WERI-Rb-1 (cell line): ENCODE data around the gene THUMPD1.

Experiments
- DNase-seq: peaks from one replicate; pipeline ENCODE4 v3.0.0-alpha.2; 2020
- H3K27ac ChIP-seq: fragments of 250-450 bp; sonication (Bioruptor Pico); 2 replicates; pipeline ENCODE4 v1.5.1; 2020; ENCODE audit warnings: mild to moderate bottlenecking, moderate library complexity
- H3K27me3 ChIP-seq: fragments of 250-450 bp; sonication (Bioruptor Pico); 2 replicates; pipeline ENCODE4 v1.5.1; 2021; ENCODE audit warnings: mild to moderate bottlenecking, low read depth, moderate library complexity; ENCODE audit not compliant: insufficient read depth, severe bottlenecking
- H3K36me3 ChIP-seq: fragments of 250-450 bp; sonication (Bioruptor Pico); 2 replicates; pipeline ENCODE4 v1.5.1; 2020; ENCODE audit warnings: mild to moderate bottlenecking, moderate library complexity
- H3K4me3 ChIP-seq: 2 replicates; pipeline ENCODE4 v1.5.1; 2011; ENCODE audit warnings: low read depth, mild to moderate bottlenecking, control low read depth, low read length
- H3K9me3 ChIP-seq: fragments of 250-450 bp; sonication (Bioruptor Pico); 2 replicates; pipeline ENCODE4 v1.5.1; 2021; ENCODE audit warnings: mild to moderate bottlenecking, moderate library complexity; ENCODE audit not compliant: severe bottlenecking
- CTCF ChIP-seq: IDR thresholded peaks from 2 replicates; pipeline ENCODE4 v1.5.1; 2011; ENCODE audit warnings: low read depth, mild to moderate bottlenecking, control low read depth, inconsistent platforms, low read length

Gene THUMPD1

GRCh38 chr16:20774703-20775362, 33.2 kb upstream of the THUMPD1 start:
- DNase-seq: peak; percentile 82
- H3K27me3 ChIP-seq: no peaks in the 10 kb centered on the region
- H3K4me3 ChIP-seq: no peak overlapping the region
- no peak overlapping the region for H3K27ac ChIP-seq
- H3K9me3 ChIP-seq: no peaks in the 10 kb centered on the region
- H3K36me3 ChIP-seq: no peaks in the 10 kb centered on the region
- TF ChIP-seq CTCF: peak; percentile 98

DNA sequence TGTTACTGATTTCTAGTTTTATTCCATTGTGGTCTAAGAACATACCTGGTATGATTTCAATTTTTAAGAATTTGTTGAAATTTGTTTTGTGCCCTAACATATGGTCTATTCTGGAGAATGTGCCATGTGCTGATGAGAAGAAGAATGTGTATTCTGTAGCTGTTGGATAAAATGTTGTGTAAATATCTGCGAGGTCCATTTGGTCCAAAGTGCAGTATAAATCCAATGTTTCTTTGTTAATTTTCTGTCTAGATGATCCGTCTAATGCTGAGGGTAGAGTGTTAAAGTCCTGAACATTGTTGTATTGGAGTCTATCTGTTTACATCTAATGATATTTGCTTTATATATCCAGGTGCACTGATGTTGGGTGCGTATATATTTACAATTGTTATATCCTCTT, 32.1 kb upstream of the THUMPD1 start:
- Histone ChIP-seq H3K27me3 (no peaks in the 10 kb centered on the region), H3K36me3 (no peaks in the 10 kb centered on the region), H3K4me3 (no peak overlapping the region), H3K27ac (no peak overlapping the region), H3K9me3 (no peaks in the 10 kb centered on the region)
- TF ChIP-seq CTCF: no peak
- no peak for DNase-seq

- TF ChIP-seq CTCF: no peak
- Histone ChIP-seq H3K9me3 (no peaks in the 10 kb centered on the region), H3K36me3 (no peaks in the 10 kb centered on the region), H3K27me3 (no peaks in the 10 kb centered on the region), H3K27ac (no peak overlapping the region), H3K4me3 (no peak overlapping the region)
- DNase-seq: no peak
These were observed 27.2 kb upstream of the THUMPD1 start for GRCh38 chr16:20768818-20769217.

- Histone ChIP-seq H3K27me3 (no peaks in the 10 kb centered on the region), H3K9me3 (no peaks in the 10 kb centered on the region), H3K4me3 (no peak overlapping the region), H3K36me3 (no peaks in the 10 kb centered on the region), H3K27ac (no peak overlapping the region)
- DNase-seq: no peak
- TF ChIP-seq CTCF: no peak
These were observed 26.5 kb upstream of the THUMPD1 start for GRCh38 chr16:20768121-20768520.

DNA sequence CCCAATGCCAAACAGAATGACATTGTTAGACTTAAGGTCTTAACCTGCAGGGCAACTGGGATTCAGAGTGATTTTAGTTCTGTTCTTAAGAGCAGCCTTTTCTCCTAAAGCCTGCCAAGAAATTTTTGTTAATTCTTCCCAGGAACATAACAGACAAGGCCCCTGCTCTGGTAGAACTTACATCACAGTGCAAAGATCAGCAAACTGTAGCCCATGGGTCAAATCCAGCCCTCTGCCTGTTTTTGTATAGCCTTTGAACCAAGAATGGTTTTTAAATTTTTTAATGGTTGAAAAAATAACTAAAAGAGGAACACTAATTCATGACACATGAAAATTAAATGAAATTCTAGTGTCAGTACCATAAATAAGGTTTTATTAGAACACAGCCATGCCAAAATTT, 26.0 kb upstream of the THUMPD1 start:
- TF ChIP-seq CTCF: no peak
- no peak for DNase-seq
- no peak overlapping the region for H3K27ac ChIP-seq
- H3K4me3 ChIP-seq: no peak overlapping the region
- H3K36me3 ChIP-seq: no peaks in the 10 kb centered on the region
- H3K27me3 ChIP-seq: no peaks in the 10 kb centered on the region
- no peaks in the 10 kb centered on the region for H3K9me3 ChIP-seq

- Histone ChIP-seq H3K4me3 (no peak overlapping the region), H3K9me3 (no peaks in the 10 kb centered on the region), H3K27ac (no peak overlapping the region), H3K27me3 (no peaks in the 10 kb centered on the region), H3K36me3 (no peaks in the 10 kb centered on the region)
- no peak for DNase-seq
- TF ChIP-seq CTCF: no peak
These were observed 24.7 kb upstream of the THUMPD1 start for GRCh38 chr16:20766294-20766693.
